Nephron progenitor cell (in vitro differentiated cells): ENCODE data around the gene PIK3R6.

Source experiments
- DNase-seq: peaks from one replicate; pipeline ENCODE4 v3.0.0; 2021
- H3K27ac Mint-ChIP-seq: 2 replicates; pipeline ENCODE4 v1.8.0; 2021; ENCODE audit warnings: mild to moderate bottlenecking, moderate library complexity, mixed read lengths
- H3K27me3 Mint-ChIP-seq: 2 replicates; pipeline ENCODE4 v1.8.0; 2021; ENCODE audit warnings: mild to moderate bottlenecking, low read depth, mixed read lengths; ENCODE audit not compliant: poor library complexity
- H3K36me3 Mint-ChIP-seq: 2 replicates; pipeline ENCODE4 v1.8.0; 2021; ENCODE audit warnings: low read depth, mixed read lengths
- H3K4me1 Mint-ChIP-seq: 2 replicates; pipeline ENCODE4 v1.8.0; 2021; ENCODE audit warnings: mixed read lengths
- H3K4me3 Mint-ChIP-seq: 2 replicates; pipeline ENCODE4 v1.8.0; 2021; ENCODE audit warnings: mild to moderate bottlenecking, moderate library complexity, mixed read lengths
- H3K9me3 Mint-ChIP-seq: 2 replicates; pipeline ENCODE4 v1.8.0; 2021; ENCODE audit warnings: mild to moderate bottlenecking, moderate library complexity, mixed read lengths
- TF ChIP-seq, protein P1 (sequence below): fragments of 200-600 bp; sonication (generic); IDR thresholded peaks from 2 replicates; pipeline ENCODE4 v1.5.0; 2021; ENCODE audit warnings: antibody characterized with exemption

The PIK3R6 gene

DNA sequence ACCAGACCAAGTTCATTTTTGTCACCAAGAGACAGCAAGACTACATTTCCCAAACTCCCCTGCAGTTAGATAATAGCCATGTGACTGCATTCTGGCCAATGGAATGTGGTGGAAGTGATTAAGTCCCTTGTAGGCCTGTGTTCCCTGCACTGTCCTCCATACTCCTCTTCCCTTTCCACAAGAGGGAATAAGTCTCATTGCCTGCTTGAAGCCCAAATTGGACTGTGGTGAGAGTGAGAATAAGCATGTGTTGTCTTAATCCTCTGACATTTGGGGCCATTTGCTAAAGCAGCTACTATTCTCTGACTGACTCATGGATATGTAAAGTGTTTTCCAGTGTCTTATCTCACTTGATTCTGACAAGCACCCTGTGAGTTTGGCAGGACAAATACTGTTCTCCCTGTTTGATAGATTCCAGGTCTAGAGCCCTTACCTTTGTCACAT, 20.7 kb downstream of the PIK3R6 start:
- Mint-ChIP-seq H3K4me3 (no peak overlapping the region), H3K27me3 (peaks cover 17% of the 10 kb centered on the region), H3K27ac (no peak overlapping the region), H3K4me1 (peaks cover 5% of the 10 kb centered on the region), H3K9me3 (peaks cover 16% of the 10 kb centered on the region), H3K36me3 (no peaks in the 10 kb centered on the region)
- TF ChIP-seq, protein P1, sequence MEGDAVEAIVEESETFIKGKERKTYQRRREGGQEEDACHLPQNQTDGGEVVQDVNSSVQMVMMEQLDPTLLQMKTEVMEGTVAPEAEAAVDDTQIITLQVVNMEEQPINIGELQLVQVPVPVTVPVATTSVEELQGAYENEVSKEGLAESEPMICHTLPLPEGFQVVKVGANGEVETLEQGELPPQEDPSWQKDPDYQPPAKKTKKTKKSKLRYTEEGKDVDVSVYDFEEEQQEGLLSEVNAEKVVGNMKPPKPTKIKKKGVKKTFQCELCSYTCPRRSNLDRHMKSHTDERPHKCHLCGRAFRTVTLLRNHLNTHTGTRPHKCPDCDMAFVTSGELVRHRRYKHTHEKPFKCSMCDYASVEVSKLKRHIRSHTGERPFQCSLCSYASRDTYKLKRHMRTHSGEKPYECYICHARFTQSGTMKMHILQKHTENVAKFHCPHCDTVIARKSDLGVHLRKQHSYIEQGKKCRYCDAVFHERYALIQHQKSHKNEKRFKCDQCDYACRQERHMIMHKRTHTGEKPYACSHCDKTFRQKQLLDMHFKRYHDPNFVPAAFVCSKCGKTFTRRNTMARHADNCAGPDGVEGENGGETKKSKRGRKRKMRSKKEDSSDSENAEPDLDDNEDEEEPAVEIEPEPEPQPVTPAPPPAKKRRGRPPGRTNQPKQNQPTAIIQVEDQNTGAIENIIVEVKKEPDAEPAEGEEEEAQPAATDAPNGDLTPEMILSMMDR = no peak
- DNase-seq = no peak

DNA sequence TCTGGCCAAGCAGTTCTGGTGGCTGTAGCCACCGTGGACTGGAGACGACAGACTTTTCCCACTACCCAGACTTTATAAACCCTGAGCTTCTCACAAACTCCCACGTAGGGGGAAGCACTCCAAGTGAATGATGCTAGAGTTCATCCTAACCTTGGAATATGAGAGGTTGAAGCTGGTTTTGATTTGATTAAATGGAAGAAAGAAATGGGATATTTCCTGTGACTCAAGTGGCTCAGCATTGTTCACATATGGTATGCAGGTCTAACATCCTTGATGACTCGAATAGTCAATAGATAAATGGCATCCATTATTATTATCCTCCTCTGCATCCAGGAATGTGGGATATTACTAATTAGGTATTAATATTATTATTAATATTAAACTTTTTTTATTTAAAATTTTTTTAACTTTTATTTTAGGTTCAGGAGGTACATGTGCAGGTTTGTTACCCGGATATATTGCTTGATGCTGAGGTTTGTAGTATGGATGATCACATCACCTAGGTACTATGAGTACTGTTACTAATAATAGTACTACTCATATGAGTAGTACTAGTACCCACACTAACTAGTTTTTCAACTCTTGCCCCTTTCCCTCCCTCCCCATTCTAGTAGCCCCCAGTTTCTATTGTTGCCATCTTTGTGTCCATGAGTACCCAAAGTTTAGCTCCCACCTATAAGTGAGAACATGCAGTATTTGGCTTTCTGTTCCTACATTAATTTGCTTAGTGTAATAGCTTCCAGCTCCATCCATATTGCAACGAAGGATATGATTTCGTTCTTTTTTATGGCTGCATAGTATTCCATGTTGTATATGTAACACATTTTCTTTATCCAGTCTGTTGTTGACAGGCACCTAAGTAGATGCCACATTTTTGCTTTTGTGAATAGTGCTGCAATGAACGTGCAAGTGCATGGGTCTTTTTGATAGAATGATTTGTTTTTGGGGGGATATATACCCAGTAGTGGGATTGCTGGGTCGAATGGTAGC, 22.9 kb downstream of the PIK3R6 start:
- TF ChIP-seq, protein P1 = no peak
- Mint-ChIP-seq H3K9me3 (peaks cover 12% of the 10 kb centered on the region), H3K27me3 (peaks cover 17% of the 10 kb centered on the region), H3K4me3 (no peak overlapping the region), H3K36me3 (no peaks in the 10 kb centered on the region), H3K4me1 (no peaks in the 10 kb centered on the region), H3K27ac (no peak overlapping the region)
- no peak for DNase-seq

DNA sequence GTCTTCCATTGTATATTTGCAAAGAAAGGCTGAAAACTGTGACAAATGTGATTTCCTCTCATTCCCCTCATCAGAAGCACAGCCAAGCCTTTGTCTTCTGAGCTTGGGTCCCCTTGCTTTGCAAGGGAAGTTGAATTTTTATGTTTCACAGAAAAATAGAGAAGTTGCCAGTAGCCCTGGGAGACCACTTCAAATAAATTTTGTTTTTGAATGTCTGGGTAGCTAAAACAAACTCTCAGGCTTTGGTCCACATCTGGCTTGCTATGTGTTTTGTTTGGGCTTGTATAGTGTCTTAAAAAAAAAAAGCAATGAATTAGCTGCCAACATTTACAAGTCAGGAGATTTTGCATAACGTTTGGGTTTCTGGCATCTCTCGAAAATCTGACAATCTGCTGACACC, 24.1 kb downstream of the PIK3R6 start:
- TF ChIP-seq, protein P1 = no peak
- Mint-ChIP-seq H3K27me3 (peaks cover 24% of the 10 kb centered on the region), H3K36me3 (no peaks in the 10 kb centered on the region), H3K9me3 (peaks cover 12% of the 10 kb centered on the region), H3K4me1 (peaks cover under 1% of the 10 kb centered on the region), H3K4me3 (no peak overlapping the region), H3K27ac (no peak overlapping the region)
- DNase-seq = no peak

DNA sequence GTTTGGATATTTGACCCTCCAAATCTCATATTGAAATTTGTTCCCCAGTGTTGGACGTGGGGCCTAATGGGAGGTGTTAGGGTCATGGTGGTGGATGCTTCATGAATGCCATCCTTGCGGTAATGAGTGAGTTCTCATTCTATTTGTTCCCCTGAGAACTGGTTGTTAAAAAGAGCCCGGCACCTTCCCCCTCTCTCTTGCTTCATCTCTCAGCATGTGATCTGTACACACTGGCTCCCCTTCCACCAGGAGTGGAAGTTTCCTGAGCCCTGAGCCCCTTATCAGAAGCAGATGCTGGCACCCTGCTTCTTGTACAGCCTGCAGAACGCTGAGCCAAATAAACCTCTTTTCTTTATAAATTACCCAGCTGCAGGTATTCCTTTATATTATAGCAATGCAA, 25.6 kb downstream of the PIK3R6 start:
- TF ChIP-seq, protein P1 = no peak
- Mint-ChIP-seq H3K27me3 (peaks cover 32% of the 10 kb centered on the region), H3K36me3 (no peaks in the 10 kb centered on the region), H3K9me3 (peaks cover 12% of the 10 kb centered on the region), H3K4me3 (no peak overlapping the region), H3K4me1 (peaks cover 15% of the 10 kb centered on the region), H3K27ac (no peak overlapping the region)
- DNase-seq = no peak

DNA sequence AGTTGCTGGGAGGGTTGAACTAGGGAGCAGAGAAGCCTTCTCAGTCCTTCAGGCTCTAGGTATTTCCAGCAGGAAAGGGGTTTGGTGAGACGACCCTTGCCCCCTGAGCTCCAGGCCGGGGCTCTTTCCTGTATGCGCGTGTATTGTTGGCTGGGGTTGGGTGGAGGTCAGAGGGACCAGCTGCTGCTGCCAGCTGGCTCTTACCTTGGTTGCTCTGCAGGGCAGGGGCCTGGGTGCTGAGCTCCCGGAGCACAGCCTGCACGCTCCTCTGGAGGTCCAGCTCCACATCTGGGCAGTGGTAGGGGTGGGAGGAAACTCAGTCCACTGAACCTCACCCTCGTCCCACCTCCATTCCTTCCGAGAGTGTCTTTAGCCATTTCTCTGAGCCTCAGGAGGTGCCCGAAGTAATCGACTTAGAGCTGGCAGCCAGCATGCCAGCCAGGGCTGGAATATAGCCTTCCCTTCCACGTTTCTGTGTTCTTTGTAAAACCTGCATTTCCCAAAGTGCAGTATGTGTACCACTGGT, 28.0 kb downstream of the PIK3R6 start:
- TF ChIP-seq, protein P1 = no peak
- no peaks in the 10 kb centered on the region for H3K36me3 Mint-ChIP-seq
- DNase-seq = no peak
- H3K4me3 Mint-ChIP-seq = no peak overlapping the region
- H3K4me1 Mint-ChIP-seq = peaks cover 20% of the 10 kb centered on the region
- no peak overlapping the region for H3K27ac Mint-ChIP-seq
- H3K9me3 Mint-ChIP-seq = peaks cover 4% of the 10 kb centered on the region
- peaks cover 37% of the 10 kb centered on the region for H3K27me3 Mint-ChIP-seq
